ENCODE measurements around the gene FFAR3. TPM values are rescaled to one million over a fixed set of nuclear protein-coding genes. Genes with fewer than 3 reads are reported as not detected.

FFAR3 gene
- total and polyA plus RNA-seq, 2 donors (not counting 3 experiments of a cell fraction or from before 2014, with no cell fraction given), result not detected

DNA sequence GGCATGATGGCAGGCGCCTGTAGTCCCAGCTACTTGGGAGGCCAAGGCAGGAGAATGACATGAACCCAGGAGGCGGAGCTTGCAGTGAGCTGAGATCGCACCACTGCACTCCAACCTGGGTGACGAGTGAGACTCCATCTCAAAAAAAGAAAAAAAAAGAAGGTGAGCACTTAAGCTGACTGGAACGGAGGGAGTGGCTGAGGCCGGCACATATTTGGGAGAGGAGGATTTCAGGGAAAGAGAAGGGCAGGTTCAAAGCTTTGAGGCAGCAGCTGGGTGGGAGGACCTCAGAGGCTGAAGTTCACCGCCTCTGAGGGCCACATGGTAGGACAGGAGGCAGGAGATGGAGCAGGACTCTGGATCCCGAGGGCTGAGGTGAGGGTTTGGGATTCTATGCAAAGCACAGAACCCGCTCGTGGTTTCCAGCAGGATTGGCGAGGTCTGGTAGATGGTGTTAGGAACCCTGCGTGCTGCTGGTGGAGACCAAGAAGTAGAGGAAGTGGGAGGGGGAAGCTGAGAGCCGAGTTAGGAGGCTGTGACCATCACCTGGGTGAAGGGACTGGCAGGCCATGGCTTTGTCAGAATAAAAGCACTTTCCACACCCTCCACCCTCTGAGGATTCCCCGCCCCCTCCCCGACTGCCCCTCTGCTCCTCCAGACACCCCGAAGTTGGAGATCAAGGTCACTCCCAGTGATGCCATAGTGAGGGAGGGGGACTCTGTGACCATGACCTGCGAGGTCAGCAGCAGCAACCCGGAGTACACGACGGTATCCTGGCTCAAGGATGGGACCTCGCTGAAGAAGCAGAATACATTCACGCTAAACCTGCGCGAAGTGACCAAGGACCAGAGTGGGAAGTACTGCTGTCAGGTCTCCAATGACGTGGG lies 20.9 kb upstream of the FFAR3 start:
- Histone ChIP-seq H3K27me3 (ENCODE audit: control insufficient read depth in 2 of 2, insufficient read depth in 2 of 2, low read length in 2 of 2) (no peaks in the 10 kb centered on the region), H3K9me3 (replicated peaks; ENCODE audit: control insufficient read depth, insufficient read depth, low read length) (no peaks in the 10 kb centered on the region), H2AFZ (ENCODE audit: low read depth, low read length) (no peak overlapping the region), H3K27ac (ENCODE audit: insufficient read depth, low read depth, low read length) (no peak overlapping the region), H3K4me2 (ENCODE audit: insufficient read depth, low read length) (no peak overlapping the region), H3K4me3 (replicated peaks in 1 of 3; ENCODE audit: insufficient read depth in 1 of 3, low read depth in 1 of 3, low read length in 3 of 3) (no peak overlapping the region), H4K20me1 (replicated peaks; ENCODE audit: control insufficient read depth, extremely low read depth, insufficient read depth, low read length) (no peaks in the 10 kb centered on the region), H3K9ac (replicated peaks; ENCODE audit: extremely low read depth, insufficient read depth, low read length) (no peak overlapping the region), H3K79me2 (ENCODE audit: control insufficient read depth, insufficient read depth, low read length) (no peaks in the 10 kb centered on the region), H3K9me1 (replicated peaks; ENCODE audit: control insufficient read depth, extremely low read depth, insufficient read depth, low read length) (no peaks in the 10 kb centered on the region), H3K4me1 (ENCODE audit: control insufficient read depth, extremely low read depth, insufficient read depth, low read length) (no peaks in the 10 kb centered on the region), H3K36me3 (ENCODE audit: control insufficient read depth in 2 of 2, extremely low read depth in 1 of 2, insufficient read depth in 2 of 2, low read length in 2 of 2) (no peaks in the 10 kb centered on the region)
- intact Hi-C loops (cut with micrococcal nuclease), result no loop called here
- no TSS peak for BruUV-seq (replicated peaks)
- TF ChIP-seq FOS (IDR thresholded peaks at IDR 0.05; ENCODE audit: borderline replicate concordance, insufficient read depth, low read length) (no peak), JUN (IDR thresholded peaks at IDR 0.05; ENCODE audit: borderline replicate concordance, insufficient read depth, insufficient read length, low read depth) (no peak), POLR2A (IDR thresholded peaks at IDR 0.05; ENCODE audit: low read depth, low read length) (no peak), MAX (IDR thresholded peaks at IDR 0.05; ENCODE audit: insufficient read depth, insufficient read length) (no peak), POLR2AphosphoS5 (IDR thresholded peaks at IDR 0.05; ENCODE audit: insufficient read depth, low read depth, low read length) (no peak), GATA2 (IDR thresholded peaks at IDR 0.05; ENCODE audit: insufficient read depth, insufficient read length, low read depth, low read length) (no peak), CTCF (IDR thresholded peaks at IDR 0.05; ENCODE audit: extremely low read depth in 1 of 2, insufficient read depth in 1 of 2, low read depth in 1 of 2, low read length in 2 of 2) (no peak), EZH2 (IDR thresholded peaks at IDR 0.05; ENCODE audit: borderline replicate concordance, low read depth, low read length, severe bottlenecking) (no peak), MYC (IDR thresholded peaks at IDR 0.05; ENCODE audit: low read depth, low read length) (no peak)
- FAIRE-seq, result no peak
- CTCF ChIA-PET, result no interaction called here
- POLR2A ChIA-PET, result no interaction called here
- dilution Hi-C loops (cut with MboI; ENCODE audit: extremely low pct_ligation_motif_present, low sequenced_read_pairs), result no loop called here
- no peak for DNase-seq (ENCODE audit: low read depth, low spot score)

Measured in endothelial cell of umbilical vein (primary cell).